B cell (primary cell): Measurements from ENCODE around the gene TOP1. TPM values are rescaled to one million over a fixed set of nuclear protein-coding genes. Genes with fewer than 3 reads are reported as not detected.
A peak's percentile ranks its signal among the peaks of the same experiment; 100 is the strongest.

ENCODE experiments used
- ATAC-seq: fragments of 200-7000 bp; cut with Tn5 transposase; one replicate; pipeline ENCODE4 v1.10.0; 2021; ENCODE audit warnings: low read depth, mild to moderate bottlenecking, moderate number of reproducible peaks, moderate library complexity
- CTCF ChIA-PET: fragments of 350-600 bp; sonication (Branson Sonifier 250); formaldehyde crosslinking; loops from one replicate; lab custom pipeline; 2021; ENCODE audit warnings: antibody characterized with exemption, inconsistent platforms; lab: Charles Lee
- POLR2A ChIA-PET: fragments of 350-600 bp; sonication (Branson Sonifier 250); formaldehyde crosslinking; loops from one replicate; lab custom pipeline; 2021; ENCODE audit warnings: antibody characterized with exemption; lab: Charles Lee
- DNase-seq: peaks from one replicate; pipeline ENCODE4 v3.0.0; 2013
- H2AFZ ChIP-seq: 2 replicates; pipeline ENCODE4 v1.6.1; 2012; ENCODE audit warnings: mild to moderate bottlenecking, low read depth, low read length; ENCODE audit not compliant: insufficient read depth, poor library complexity, severe bottlenecking
- H3K27ac ChIP-seq, 2 donors: 1 replicate in 1 of 2; 2 replicates in 1 of 2; pipeline ENCODE4 v1.5.1; 2012 to 2013; ENCODE audit warnings: low read length in 2 of 2, mild to moderate bottlenecking in 2 of 2, moderate library complexity in 1 of 2
- H3K27me3 ChIP-seq, 4 experiments: fragments of 200-600 bp in 1 of 4; sonication (generic) in 1 of 4; replicated peaks in 1 of 4; 1 replicate in 2 of 4; 2 replicates in 2 of 4; pipeline versions ENCODE4 v1.6.1 to v1.7.0; 2013 to 2016; ENCODE audit warnings: low read length in 3 of 4, mild to moderate bottlenecking in 2 of 4, mixed read lengths in 1 of 4, moderate library complexity in 1 of 4; ENCODE audit not compliant: insufficient read depth in 4 of 4, control insufficient read depth in 3 of 4; ENCODE audit errors: control extremely low read depth in 1 of 4
- H3K36me3 ChIP-seq, 2 experiments: replicated peaks in 1 of 2; 1 replicate in 1 of 2; 2 replicates in 1 of 2; pipeline versions ENCODE4 v1.6.1 to v1.7.1; 2013; ENCODE audit warnings: low read length in 1 of 2; ENCODE audit not compliant: insufficient read depth in 2 of 2, control insufficient read depth in 1 of 2; ENCODE audit errors: control extremely low read depth in 1 of 2, extremely low read depth in 1 of 2
- H3K4me1 ChIP-seq, 2 donors: fragments of 200-600 bp in 1 of 2; sonication (generic) in 1 of 2; 1 replicate in 1 of 2; 2 replicates in 1 of 2; pipeline versions ENCODE4 v1.5.1 to v1.6.1; 2013 to 2017; ENCODE audit warnings: low read length in 2 of 2; ENCODE audit not compliant: control insufficient read depth in 2 of 2, insufficient read depth in 2 of 2
- H3K4me2 ChIP-seq: replicated peaks from 2 replicates; pipeline ENCODE3; 2012; ENCODE audit warnings: mild to moderate bottlenecking, low read depth, low read length; ENCODE audit not compliant: poor library complexity, severe bottlenecking
- H3K4me3 ChIP-seq, 5 experiments: fragments of 200-600 bp in 1 of 5; sonication (generic) in 1 of 5; 1 replicate in 3 of 5; 2 replicates in 2 of 5; pipeline versions ENCODE4 v1.5.1 to v1.7.0; 2011 to 2016; ENCODE audit warnings: low read length in 4 of 5, mild to moderate bottlenecking in 4 of 5, low read depth in 2 of 5, control low read depth in 1 of 5, moderate library complexity in 1 of 5; ENCODE audit not compliant: insufficient read depth in 1 of 5; ENCODE audit errors: control extremely low read depth in 1 of 5, extremely low read depth in 1 of 5
- H3K79me2 ChIP-seq: fragments of 200-600 bp; sonication (generic); one replicate; pipeline ENCODE4 v1.6.0; 2016; ENCODE audit warnings: low read length; ENCODE audit not compliant: control insufficient read depth, insufficient read depth
- H3K9ac ChIP-seq: fragments of 200-600 bp; sonication (generic); 2 replicates; pipeline ENCODE4 v1.6.1; 2017; ENCODE audit warnings: mild to moderate bottlenecking, low read length, moderate library complexity
- H3K9me3 ChIP-seq, 3 donors: one replicate each; pipeline versions ENCODE4 v1.6.1 to v1.7.1; 2013; ENCODE audit warnings: low read length in 2 of 3; ENCODE audit not compliant: control insufficient read depth in 2 of 3, insufficient read depth in 1 of 3; ENCODE audit errors: control extremely low read depth in 1 of 3
- H4K20me1 ChIP-seq: 2 replicates; pipeline ENCODE4 v1.6.0; 2012; ENCODE audit warnings: mild to moderate bottlenecking, low read length; ENCODE audit not compliant: insufficient read depth, control insufficient read depth, poor library complexity, severe bottlenecking
- H3K27ac Mint-ChIP-seq: one replicate; pipeline ENCODE4 v1.8.0; 2021; ENCODE audit warnings: mixed read lengths
- H3K27me3 Mint-ChIP-seq: one replicate; pipeline ENCODE4 v1.8.0; 2021; ENCODE audit warnings: mixed read lengths
- H3K4me1 Mint-ChIP-seq: one replicate; pipeline ENCODE4 v1.8.0; 2021; ENCODE audit warnings: mixed read lengths
- H3K4me3 Mint-ChIP-seq: one replicate; pipeline ENCODE4 v1.8.0; 2021; ENCODE audit warnings: mixed read lengths
- H3K9me3 Mint-ChIP-seq: one replicate; pipeline ENCODE4 v1.8.0; 2022; ENCODE audit warnings: mixed read lengths; ENCODE audit not compliant: insufficient read depth
- EZH2 ChIP-seq: IDR thresholded peaks from 2 replicates; pipeline ENCODE4 v1.6.1; 2012; ENCODE audit warnings: borderline replicate concordance, low read depth, mild to moderate bottlenecking, moderate library complexity, low read length; ENCODE audit not compliant: insufficient read depth, poor library complexity, severe bottlenecking
- WGBS: methylation state at CpG from one replicate; pipeline ENCODE4 v1.1.5; 2013; ENCODE audit warnings: missing lambda C conversion rate; ENCODE audit not compliant: insufficient coverage; 5-methylcytosine and 5-hydroxymethylcytosine counted together
- intact Hi-C: fragments of 100-400 bp; cut with micrococcal nuclease; formaldehyde crosslinking; loops from one replicate; pipeline ENCODE4 v1.10.0; 2022
- polyA plus RNA-seq: library from polyadenylated mRNA; depleted of rRNA; stranded (reverse); fragments of >200 nt; gene quantifications from 2 replicates; pipeline ENCODE4 v1.2.3, GENCODE V29; 2012
- total RNA-seq, 2 donors: library from RNA; stranded (reverse); fragments of 120-200 nt in 1 of 2; gene quantifications; 1 replicate in 1 of 2; 2 replicates in 1 of 2; pipeline versions ENCODE4 v1.2.3 to v1.2.4, GENCODE V29; 2013 to 2022
- TF ChIP-seq, protein P1 (sequence below): fragments of 200-600 bp; IDR thresholded peaks from one replicate; pipeline ENCODE4 v1.8.0; 2022; ENCODE audit warnings: antibody characterized with exemption, mild to moderate bottlenecking

The TOP1 gene
- total and polyA plus RNA-seq, 2 donors (not counting 1 experiment from before 2014, with no cell fraction given) = 5.4 to 44.9 TPM

DNA sequence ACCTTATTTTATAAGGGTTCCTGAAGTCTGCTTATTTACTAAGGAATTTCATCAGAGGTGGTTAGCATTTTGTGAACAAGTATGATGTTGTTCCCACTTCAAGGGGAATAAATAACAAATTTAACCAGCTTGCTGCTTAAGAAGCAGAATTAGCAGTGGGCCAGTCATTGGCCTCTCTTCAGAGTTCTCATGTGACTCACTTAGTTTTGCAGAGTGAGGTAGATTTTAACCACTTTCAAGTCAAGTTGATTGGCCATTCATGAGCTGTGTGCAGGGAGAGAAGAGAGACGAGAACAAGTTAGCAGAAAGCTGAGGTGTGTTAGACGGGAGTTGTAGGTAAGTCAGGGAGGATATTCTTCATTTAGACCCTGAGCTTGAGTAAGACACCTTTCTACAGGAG is 18.1 kb downstream of the TOP1 start:
- Histone ChIP-seq H3K79me2 (peaks cover 88% of the 10 kb centered on the region), H3K4me3 (no peak overlapping the region), H3K9ac (no peak overlapping the region), H3K9me3 (no peaks in the 10 kb centered on the region), H3K4me2 (no peak overlapping the region), H3K36me3 (peaks cover 0 to 4% of the 10 kb centered on the region in 2 experiments), H3K27me3 (no peaks in the 10 kb centered on the region), H3K27ac (no peak overlapping the region), H3K4me1 (peaks cover 51 to 58% of the 10 kb centered on the region in 2 donors), H2AFZ (no peak overlapping the region), H4K20me1 (peaks cover 90% of the 10 kb centered on the region)
- no peak for TF ChIP-seq EZH2
- TF ChIP-seq, protein P1, sequence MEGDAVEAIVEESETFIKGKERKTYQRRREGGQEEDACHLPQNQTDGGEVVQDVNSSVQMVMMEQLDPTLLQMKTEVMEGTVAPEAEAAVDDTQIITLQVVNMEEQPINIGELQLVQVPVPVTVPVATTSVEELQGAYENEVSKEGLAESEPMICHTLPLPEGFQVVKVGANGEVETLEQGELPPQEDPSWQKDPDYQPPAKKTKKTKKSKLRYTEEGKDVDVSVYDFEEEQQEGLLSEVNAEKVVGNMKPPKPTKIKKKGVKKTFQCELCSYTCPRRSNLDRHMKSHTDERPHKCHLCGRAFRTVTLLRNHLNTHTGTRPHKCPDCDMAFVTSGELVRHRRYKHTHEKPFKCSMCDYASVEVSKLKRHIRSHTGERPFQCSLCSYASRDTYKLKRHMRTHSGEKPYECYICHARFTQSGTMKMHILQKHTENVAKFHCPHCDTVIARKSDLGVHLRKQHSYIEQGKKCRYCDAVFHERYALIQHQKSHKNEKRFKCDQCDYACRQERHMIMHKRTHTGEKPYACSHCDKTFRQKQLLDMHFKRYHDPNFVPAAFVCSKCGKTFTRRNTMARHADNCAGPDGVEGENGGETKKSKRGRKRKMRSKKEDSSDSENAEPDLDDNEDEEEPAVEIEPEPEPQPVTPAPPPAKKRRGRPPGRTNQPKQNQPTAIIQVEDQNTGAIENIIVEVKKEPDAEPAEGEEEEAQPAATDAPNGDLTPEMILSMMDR = no peak
- Mint-ChIP-seq H3K4me3 (peak overlapping the region; percentile 42), H3K9me3 (no peaks in the 10 kb centered on the region), H3K27ac (peak overlapping the region; percentile 67), H3K27me3 (no peaks in the 10 kb centered on the region), H3K4me1 (peaks cover 79% of the 10 kb centered on the region)
- ATAC-seq = no peak
- intact Hi-C loops = loop anchor here (5.0 kb wide), 1 partner anchor 34 kb away; no protein-coding TSS in a partner anchor
- CTCF ChIA-PET = interaction anchor here (1.2 to 9.9 kb wide), 6 partner anchors 18 to 83 kb away, joined by 3 to 71 read pairs (median 5); no protein-coding TSS in a partner anchor
- WGBS = no CpG with 5 or more reads among the region's 2 CpGs
- no peak for DNase-seq
- POLR2A ChIA-PET = no interaction called here

DNA sequence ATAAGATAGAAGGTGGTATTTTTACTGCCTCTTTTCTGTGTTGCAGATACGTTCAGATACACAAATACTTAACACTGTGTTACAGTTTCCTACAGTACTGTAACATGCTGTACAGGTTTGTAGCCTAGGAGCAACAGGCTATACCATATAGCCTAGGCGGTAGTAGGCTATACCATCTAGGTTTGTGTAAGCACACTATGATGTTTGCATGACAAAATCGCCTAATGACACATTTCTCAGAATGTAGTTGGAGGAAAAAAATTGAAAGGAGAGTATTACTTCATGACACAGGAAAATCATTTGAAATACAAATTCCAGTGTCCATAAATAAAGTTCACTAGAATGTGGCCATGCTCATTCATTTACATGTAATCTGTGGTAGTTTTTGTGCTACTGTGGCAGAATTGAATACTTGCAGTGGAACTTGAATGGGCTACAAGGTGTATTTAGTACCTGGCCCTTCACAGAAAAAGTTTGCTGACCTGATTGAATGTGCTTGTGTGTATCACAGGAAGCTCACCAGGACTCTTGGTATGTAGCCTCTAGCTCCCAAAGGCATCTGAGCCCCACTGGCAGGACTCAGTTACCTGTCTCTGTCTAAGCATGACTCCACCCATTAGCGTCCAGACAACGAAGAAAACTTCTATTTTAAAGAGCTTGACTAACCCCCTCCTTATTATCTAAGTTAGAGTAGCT is 18.8 kb downstream of the TOP1 start:
- no peak for ATAC-seq

More for the DNA sequence above, 18.8 kb downstream of the TOP1 start:
- peak overlapping the region; percentile 80 for H3K27ac Mint-ChIP-seq
- POLR2A ChIA-PET = interaction anchor here (0.7 to 1.0 kb wide), 2 partner anchors 10 to 56 kb away, joined by 4 to 5 read pairs; no protein-coding TSS in a partner anchor
- Histone ChIP-seq H3K36me3 (peaks cover 0 to 4% of the 10 kb centered on the region in 2 experiments), H3K4me1 (peaks cover 56 to 64% of the 10 kb centered on the region in 2 donors), H3K9me3 (no peaks in the 10 kb centered on the region), H3K4me2 (peak overlapping the region; percentile 70), H3K4me3 (peak overlapping the region in 1 of 5 experiments; percentile 48), H3K79me2 (peaks cover 88% of the 10 kb centered on the region), H2AFZ (no peak overlapping the region), H3K27ac (no peak overlapping the region), H3K9ac (peak overlapping the region; percentile 47), H3K27me3 (no peaks in the 10 kb centered on the region), H4K20me1 (peaks cover 92% of the 10 kb centered on the region)
- 0% methylated on average over 2 of the region's 5 CpGs for WGBS
- peaks cover 84% of the 10 kb centered on the region for H3K4me1 Mint-ChIP-seq
- DNase-seq = no peak
- TF ChIP-seq, protein P1 = no peak
- TF ChIP-seq EZH2 = no peak
- CTCF ChIA-PET = interaction anchor here (0.9 to 9.9 kb wide), 9 partner anchors 9 to 84 kb away, joined by 3 to 71 read pairs (median 4); no protein-coding TSS in a partner anchor
- intact Hi-C loops = loop anchor here (5.0 kb wide), 1 partner anchor 35 kb away; no protein-coding TSS in a partner anchor
- H3K4me3 Mint-ChIP-seq = peak overlapping the region; percentile 80
- H3K27me3 Mint-ChIP-seq = no peaks in the 10 kb centered on the region
- H3K9me3 Mint-ChIP-seq = no peaks in the 10 kb centered on the region
